HepG2 (cell line): Measurements from ENCODE around the gene EHD1. TPM values are rescaled to one million over a fixed set of nuclear protein-coding genes. Genes with fewer than 3 reads are reported as not detected.

Experiments
- ATM ChIP-seq: fragments of 450-650 bp; IDR thresholded peaks from 2 replicates; pipeline ENCODE4 v1.7.1; 2017; ENCODE audit warnings: mild to moderate bottlenecking, borderline replicate concordance
- BHLHE40 ChIP-seq: IDR thresholded peaks from 2 replicates; pipeline ENCODE4 v1.6.1; 2011; ENCODE audit warnings: low read length, improper control_type of control experiment
- CHD2 ChIP-seq: IDR thresholded peaks from 2 replicates; pipeline ENCODE4 v1.6.1; 2011; ENCODE audit warnings: low read depth, low read length, improper control_type of control experiment
- ELK4 ChIP-seq: sonication (generic); formaldehyde crosslinking; IDR thresholded peaks from 2 replicates; pipeline ENCODE4 v1.9.0; 2021; ENCODE audit warnings: missing genetic modification reagents, borderline replicate concordance
- FIP1L1 ChIP-seq: fragments of 200-400 bp; formaldehyde crosslinking; IDR thresholded peaks from 2 replicates; pipeline ENCODE4 v1.6.1; 2018; ENCODE audit warnings: low read depth, mild to moderate bottlenecking, low read length, moderate library complexity, borderline replicate concordance; ENCODE audit not compliant: insufficient read depth
- FOXK2 ChIP-seq: fragments of 450-650 bp; IDR thresholded peaks from 2 replicates; pipeline ENCODE4 v1.6.1; 2016
- GRHL1 ChIP-seq: sonication (generic); formaldehyde crosslinking; conservative IDR thresholded peaks from 2 replicates; pipeline ENCODE4 v1.8.0; 2022; ENCODE audit warnings: missing genetic modification reagents
- HMG20A ChIP-seq: IDR thresholded peaks from 2 replicates; pipeline ENCODE4 v1.6.1; 2016; ENCODE audit warnings: borderline replicate concordance
- JUND ChIP-seq: sonication (generic); formaldehyde crosslinking; IDR thresholded peaks from 2 replicates; pipeline ENCODE4 v1.8.0; 2022; ENCODE audit warnings: mild to moderate bottlenecking, missing genetic modification reagents
- NAIF1 ChIP-seq: sonication (generic); formaldehyde crosslinking; IDR thresholded peaks from 2 replicates; pipeline ENCODE4 v1.5.0; 2020; ENCODE audit warnings: mild to moderate bottlenecking, missing genetic modification reagents, borderline replicate concordance
- SALL2 ChIP-seq: sonication (generic); formaldehyde crosslinking; IDR thresholded peaks from 2 replicates; pipeline ENCODE4 v1.8.1; 2023; ENCODE audit warnings: mild to moderate bottlenecking, missing genetic modification reagents, inconsistent platforms
- ZNF441 ChIP-seq: sonication (generic); formaldehyde crosslinking; IDR thresholded peaks from 2 replicates; pipeline ENCODE4 v1.7.0; 2021; ENCODE audit warnings: missing genetic modification reagents, borderline replicate concordance
- ZNF530 ChIP-seq: sonication (generic); formaldehyde crosslinking; IDR thresholded peaks from 2 replicates; pipeline ENCODE4 v1.5.0; 2020; ENCODE audit warnings: low read depth, mild to moderate bottlenecking, missing genetic modification reagents
- ZNF7 ChIP-seq: IDR thresholded peaks from 2 replicates; pipeline ENCODE4 v1.6.1; 2016; ENCODE audit warnings: missing biosample characterization, missing genetic modification reagents
- polyA plus RNA-seq, 8 experiments: library from polyadenylated mRNA; depleted of rRNA in 3 of 8; stranded (reverse) in 7 of 8; unstranded in 1 of 8; fragments of >200 nt; fragmentation: Illumina TruSeq in 4 of 8; extraction: Trizol in 4 of 8; gene quantifications; 2 replicates each; pipeline versions ENCODE4 v1.2.1 to v1.2.3, GENCODE V29; 2011 to 2016; ENCODE audit warnings: low read depth in 4 of 8, missing spikeins in 1 of 8, mixed read lengths in 1 of 8; ENCODE audit not compliant: insufficient read depth in 1 of 8
- total RNA-seq, 5 experiments: library from RNA; depleted of rRNA; stranded (reverse); fragments of >200 nt; fragmentation: Illumina TruSeq; extraction: Trizol; gene quantifications; 2 replicates each; pipeline ENCODE4 v1.2.3, GENCODE V29; 2016; ENCODE audit warnings: low read depth in 1 of 5
- TF ChIP-seq, protein P1 (sequence below), 2 experiments: sonication (generic) in 1 of 2; formaldehyde crosslinking in 1 of 2; IDR thresholded peaks; 2 replicates each; pipeline versions ENCODE4 v1.6.1 to v1.9.0; 2014 to 2022; ENCODE audit warnings: antibody characterized with exemption in 1 of 2, borderline replicate concordance in 1 of 2, inconsistent platforms in 1 of 2, low read depth in 1 of 2, missing genetic modification reagents in 1 of 2
- TF ChIP-seq, protein P2 (sequence below): sonication (generic); formaldehyde crosslinking; IDR thresholded peaks from 2 replicates; pipeline ENCODE4 v1.9.0; 2021; ENCODE audit warnings: missing genetic modification reagents, borderline replicate concordance

Gene EHD1
- total and polyA plus RNA-seq, 2 of the 13 experiments (the other 11 are each of a cell fraction or from before 2014, with no cell fraction given) = 23.6 to 26.6 TPM

- TF ChIP-seq GRHL1 (CRISPR knock-in tag) = no peak
- TF ChIP-seq JUND (CRISPR knock-in tag) = 0 out of 2 replicates have a peak, but pooled peaks have one; percentile 53
- TF ChIP-seq CHD2 = no peak
- TF ChIP-seq FIP1L1 = no peak
- 0 out of 2 replicates have a peak, but pooled peaks have one; percentile 23 for TF ChIP-seq FOXK2
- TF ChIP-seq BHLHE40 = peak; percentile 65
- TF ChIP-seq ELK4 (CRISPR knock-in tag) = no peak
- TF ChIP-seq ZNF530 (CRISPR knock-in tag) = no peak
- no peak for TF ChIP-seq SALL2 (CRISPR knock-in tag)
- TF ChIP-seq ATM = no peak
- no peak; the same call in 1 of the 2 replicates for TF ChIP-seq HMG20A (CRISPR knock-in tag)
- TF ChIP-seq, protein P1, sequence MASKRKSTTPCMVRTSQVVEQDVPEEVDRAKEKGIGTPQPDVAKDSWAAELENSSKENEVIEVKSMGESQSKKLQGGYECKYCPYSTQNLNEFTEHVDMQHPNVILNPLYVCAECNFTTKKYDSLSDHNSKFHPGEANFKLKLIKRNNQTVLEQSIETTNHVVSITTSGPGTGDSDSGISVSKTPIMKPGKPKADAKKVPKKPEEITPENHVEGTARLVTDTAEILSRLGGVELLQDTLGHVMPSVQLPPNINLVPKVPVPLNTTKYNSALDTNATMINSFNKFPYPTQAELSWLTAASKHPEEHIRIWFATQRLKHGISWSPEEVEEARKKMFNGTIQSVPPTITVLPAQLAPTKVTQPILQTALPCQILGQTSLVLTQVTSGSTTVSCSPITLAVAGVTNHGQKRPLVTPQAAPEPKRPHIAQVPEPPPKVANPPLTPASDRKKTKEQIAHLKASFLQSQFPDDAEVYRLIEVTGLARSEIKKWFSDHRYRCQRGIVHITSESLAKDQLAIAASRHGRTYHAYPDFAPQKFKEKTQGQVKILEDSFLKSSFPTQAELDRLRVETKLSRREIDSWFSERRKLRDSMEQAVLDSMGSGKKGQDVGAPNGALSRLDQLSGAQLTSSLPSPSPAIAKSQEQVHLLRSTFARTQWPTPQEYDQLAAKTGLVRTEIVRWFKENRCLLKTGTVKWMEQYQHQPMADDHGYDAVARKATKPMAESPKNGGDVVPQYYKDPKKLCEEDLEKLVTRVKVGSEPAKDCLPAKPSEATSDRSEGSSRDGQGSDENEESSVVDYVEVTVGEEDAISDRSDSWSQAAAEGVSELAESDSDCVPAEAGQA (IDR thresholded peaks at IDR 0.05; ENCODE audit: low read depth) = no peak
- TF ChIP-seq, protein P1 (CRISPR knock-in tag; IDR thresholded peaks at IDR 0.05; ENCODE audit: borderline replicate concordance) = no peak
- no peak for TF ChIP-seq NAIF1 (CRISPR knock-in tag)
- TF ChIP-seq ZNF441 = peak; percentile 55; the same call in 1 of the 2 replicates
- TF ChIP-seq ZNF7 (CRISPR knock-in tag) = no peak
- TF ChIP-seq, protein P2, sequence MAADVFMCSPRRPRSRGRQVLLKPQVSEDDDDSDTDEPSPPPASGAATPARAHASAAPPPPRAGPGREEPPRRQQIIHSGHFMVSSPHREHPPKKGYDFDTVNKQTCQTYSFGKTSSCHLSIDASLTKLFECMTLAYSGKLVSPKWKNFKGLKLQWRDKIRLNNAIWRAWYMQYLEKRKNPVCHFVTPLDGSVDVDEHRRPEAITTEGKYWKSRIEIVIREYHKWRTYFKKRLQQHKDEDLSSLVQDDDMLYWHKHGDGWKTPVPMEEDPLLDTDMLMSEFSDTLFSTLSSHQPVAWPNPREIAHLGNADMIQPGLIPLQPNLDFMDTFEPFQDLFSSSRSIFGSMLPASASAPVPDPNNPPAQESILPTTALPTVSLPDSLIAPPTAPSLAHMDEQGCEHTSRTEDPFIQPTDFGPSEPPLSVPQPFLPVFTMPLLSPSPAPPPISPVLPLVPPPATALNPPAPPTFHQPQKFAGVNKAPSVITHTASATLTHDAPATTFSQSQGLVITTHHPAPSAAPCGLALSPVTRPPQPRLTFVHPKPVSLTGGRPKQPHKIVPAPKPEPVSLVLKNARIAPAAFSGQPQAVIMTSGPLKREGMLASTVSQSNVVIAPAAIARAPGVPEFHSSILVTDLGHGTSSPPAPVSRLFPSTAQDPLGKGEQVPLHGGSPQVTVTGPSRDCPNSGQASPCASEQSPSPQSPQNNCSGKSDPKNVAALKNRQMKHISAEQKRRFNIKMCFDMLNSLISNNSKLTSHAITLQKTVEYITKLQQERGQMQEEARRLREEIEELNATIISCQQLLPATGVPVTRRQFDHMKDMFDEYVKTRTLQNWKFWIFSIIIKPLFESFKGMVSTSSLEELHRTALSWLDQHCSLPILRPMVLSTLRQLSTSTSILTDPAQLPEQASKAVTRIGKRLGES (CRISPR knock-in tag) = no peak
Observed at GRCh38 chr11:64842851-64843685, 35.4 kb downstream of the EHD1 start (continued).
